BE2C (cell line): ENCODE measurements around the gene TUT4.

Experiments
- DNase-seq: peaks from one replicate; pipeline ENCODE4 v3.0.0-alpha.2; 2020
- H3K27me3 ChIP-seq: fragments of 250-450 bp; sonication (Bioruptor Pico); 2 replicates; pipeline ENCODE4 v1.5.1; 2020; ENCODE audit warnings: mild to moderate bottlenecking
- H3K36me3 ChIP-seq: fragments of 250-450 bp; sonication (Bioruptor Pico); 2 replicates; pipeline ENCODE4 v1.5.1; 2020; ENCODE audit warnings: mild to moderate bottlenecking
- H3K4me1 ChIP-seq: fragments of 250-450 bp; sonication (Bioruptor Pico); 2 replicates; pipeline ENCODE4 v1.5.1; 2020
- H3K4me3 ChIP-seq: 2 replicates; pipeline ENCODE4 v1.5.1; 2011; ENCODE audit warnings: low read depth, low read length
- H3K9me3 ChIP-seq: fragments of 250-450 bp; sonication (Bioruptor Pico); 2 replicates; pipeline ENCODE4 v1.5.1; 2020
- CTCF ChIP-seq: IDR thresholded peaks from 2 replicates; pipeline ENCODE4 v1.5.1; 2012; ENCODE audit warnings: mild to moderate bottlenecking, low read depth, low read length

TUT4 gene

GRCh38 chr1:52476943-52477342, 75.9 kb downstream of the TUT4 start:
- Histone ChIP-seq H3K9me3 (no peaks in the 10 kb centered on the region), H3K36me3 (no peaks in the 10 kb centered on the region), H3K27me3 (no peaks in the 10 kb centered on the region), H3K4me3 (no peak overlapping the region), H3K4me1 (no peaks in the 10 kb centered on the region)
- no peak for TF ChIP-seq CTCF
- DNase-seq = no peak

- H3K27me3 ChIP-seq = no peaks in the 10 kb centered on the region
- no peaks in the 10 kb centered on the region for H3K4me1 ChIP-seq
- no peak for TF ChIP-seq CTCF
- H3K9me3 ChIP-seq = no peaks in the 10 kb centered on the region
- H3K4me3 ChIP-seq = no peak overlapping the region
- DNase-seq = no peak
- H3K36me3 ChIP-seq = no peaks in the 10 kb centered on the region
These were observed 78.1 kb downstream of the TUT4 start for GRCh38 chr1:52474807-52475206.

- no peaks in the 10 kb centered on the region for H3K27me3 ChIP-seq
- H3K36me3 ChIP-seq = no peaks in the 10 kb centered on the region
- no peak for TF ChIP-seq CTCF
- no peak for DNase-seq
- H3K4me3 ChIP-seq = no peak overlapping the region
- H3K9me3 ChIP-seq = no peaks in the 10 kb centered on the region
- no peaks in the 10 kb centered on the region for H3K4me1 ChIP-seq
These were observed 79.9 kb downstream of the TUT4 start for GRCh38 chr1:52473039-52473438.

GRCh38 chr1:52472384-52472783, 80.5 kb downstream of the TUT4 start:
- no peak for DNase-seq
- no peak for TF ChIP-seq CTCF
- Histone ChIP-seq H3K4me1 (no peaks in the 10 kb centered on the region), H3K4me3 (no peak overlapping the region), H3K9me3 (no peaks in the 10 kb centered on the region), H3K36me3 (no peaks in the 10 kb centered on the region), H3K27me3 (no peaks in the 10 kb centered on the region)

GRCh38 chr1:52469108-52469507, 83.8 kb downstream of the TUT4 start:
- no peak overlapping the region for H3K4me3 ChIP-seq
- no peaks in the 10 kb centered on the region for H3K9me3 ChIP-seq
- no peaks in the 10 kb centered on the region for H3K4me1 ChIP-seq
- no peak for DNase-seq
- H3K27me3 ChIP-seq = no peaks in the 10 kb centered on the region
- no peaks in the 10 kb centered on the region for H3K36me3 ChIP-seq
- no peak for TF ChIP-seq CTCF

GRCh38 chr1:52463891-52464290, 89.0 kb downstream of the TUT4 start:
- Histone ChIP-seq H3K4me3 (no peak overlapping the region), H3K36me3 (no peaks in the 10 kb centered on the region), H3K9me3 (no peaks in the 10 kb centered on the region), H3K27me3 (no peaks in the 10 kb centered on the region), H3K4me1 (no peaks in the 10 kb centered on the region)
- no peak for DNase-seq
- no peak for TF ChIP-seq CTCF
